HCT116 (cell line): ENCODE measurements around the gene PNPLA8. TPM values are rescaled to one million over a fixed set of nuclear protein-coding genes. Genes with fewer than 3 reads are reported as not detected.

Experiments
- ATAC-seq: fragments of 200-7000 bp; cut with Tn5 transposase; 2 replicates; pipeline ENCODE4 v1.9.1; 2020; ENCODE audit warnings: mild to moderate bottlenecking, moderate library complexity
- BruUV-seq: library from RNA; stranded (reverse); fragments of 400-500 nt; replicated peaks from 2 replicates; lab custom pipeline; 2021; lab: Mats Ljungman, UMichigan
- CTCF ChIA-PET: fragments of 300-600 bp; sonication (Branson Sonifier 250); formaldehyde crosslinking; loops from one replicate; lab custom pipeline; 2021; ENCODE audit warnings: antibody characterized with exemption; lab: Charles Lee
- POLR2A ChIA-PET: fragments of 300-600, 350-600 bp; sonication (Branson Sonifier 250); formaldehyde crosslinking; loops from one replicate; lab custom pipeline; 2021; ENCODE audit warnings: antibody characterized with exemption; lab: Charles Lee
- RAD21 ChIA-PET, 2 experiments: fragments of 300-600 bp; sonication (Branson Sonifier 250); formaldehyde crosslinking; loops; one replicate each; lab custom pipeline; 2023; ENCODE audit warnings: low total read pairs in 2 of 2; ENCODE audit not compliant: uncharacterized antibody in 2 of 2, unreplicated experiment in 2 of 2, low non-redundant PET in 1 of 2; lab: Charles Lee
- DNase-seq: peaks from one replicate; pipeline ENCODE4 v3.0.0-alpha.2; 2010; ENCODE audit warnings: low read depth, low spot score
- H2AFZ ChIP-seq: fragments of 200-600 bp; shearing (Covaris generic), sonication (generic); 2 replicates; pipeline ENCODE4 v1.6.1; 2017; ENCODE audit warnings: low read depth, mixed run types, mixed read lengths, antibody characterized with exemption, low read length; ENCODE audit not compliant: poor library complexity, severe bottlenecking
- H3K27ac ChIP-seq: 2 replicates; pipeline ENCODE4 v1.5.1; 2012; ENCODE audit warnings: low read depth, low read length
- H3K27me3 ChIP-seq: fragments of 200-600 bp; sonication (generic); 2 replicates; pipeline ENCODE4 v1.6.1; 2016; ENCODE audit warnings: mixed run types, low read length, mixed read lengths; ENCODE audit not compliant: insufficient read depth
- H3K36me3 ChIP-seq, 2 experiments: fragments of 200-500 bp in 1 of 2; fragments of 200-600 bp in 1 of 2; sonication (Bioruptor generic) in 1 of 2; sonication (generic) in 1 of 2; 2 replicates each; pipeline versions ENCODE4 v1.5.1 to v1.6.1; 2014 to 2016; ENCODE audit warnings: low read length in 2 of 2, inconsistent platforms in 1 of 2, mixed read lengths in 1 of 2, mixed run types in 1 of 2; ENCODE audit not compliant: insufficient read depth in 2 of 2, control insufficient read depth in 1 of 2
- H3K4me1 ChIP-seq, 2 experiments: fragments of 200-600 bp in 1 of 2; sonication (generic) in 1 of 2; 2 replicates each; pipeline versions ENCODE4 v1.5.1 to v1.6.1; 2012 to 2017; ENCODE audit warnings: low read length in 2 of 2, inconsistent platforms in 1 of 2, mild to moderate bottlenecking in 1 of 2, mixed read lengths in 1 of 2, mixed run types in 1 of 2, moderate library complexity in 1 of 2; ENCODE audit not compliant: insufficient read depth in 2 of 2, control insufficient read depth in 1 of 2
- H3K4me2 ChIP-seq: fragments of 200-600 bp; sonication (generic); 2 replicates; pipeline ENCODE4 v1.6.1; 2017; ENCODE audit warnings: mixed run types, low read length, mixed read lengths
- H3K4me3 ChIP-seq, 2 experiments: fragments of 200-600 bp in 1 of 2; sonication (generic) in 1 of 2; replicated peaks in 1 of 2; 2 replicates each; pipeline ENCODE4 v1.5.1; 2011 to 2016; ENCODE audit warnings: low read length in 2 of 2, control low read depth in 1 of 2, low read depth in 1 of 2, mild to moderate bottlenecking in 1 of 2, mixed read lengths in 1 of 2, mixed run types in 1 of 2
- H3K79me2 ChIP-seq: fragments of 200-600 bp; sonication (generic); 2 replicates; pipeline ENCODE4 v1.6.1; 2017; ENCODE audit warnings: mild to moderate bottlenecking, mixed run types, low read length, moderate library complexity, mixed read lengths; ENCODE audit not compliant: insufficient read depth
- H3K9ac ChIP-seq: fragments of 200-600 bp; sonication (generic); 2 replicates; pipeline ENCODE4 v1.6.1; 2016; ENCODE audit warnings: low read length, mixed read lengths
- H3K9me2 ChIP-seq: fragments of 200-600 bp; sonication (generic), shearing (Covaris generic); 2 replicates; pipeline ENCODE4 v1.6.1; 2017; ENCODE audit warnings: mixed run types, mild to moderate bottlenecking, moderate library complexity; ENCODE audit not compliant: insufficient read depth
- H3K9me3 ChIP-seq, 2 experiments: fragments of 200-500 bp in 1 of 2; fragments of 200-600 bp in 1 of 2; sonication (Bioruptor generic) in 1 of 2; sonication (generic) in 1 of 2; 2 replicates each; pipeline ENCODE4 v1.6.1; 2014 to 2017; ENCODE audit warnings: low read length in 2 of 2, mixed read lengths in 2 of 2, inconsistent platforms in 1 of 2, low read depth in 1 of 2, mild to moderate bottlenecking in 1 of 2, mixed run types in 1 of 2, moderate library complexity in 1 of 2; ENCODE audit not compliant: control insufficient read depth in 1 of 2, insufficient read depth in 1 of 2
- H4K20me1 ChIP-seq: fragments of 200-600 bp; sonication (generic), shearing (Covaris generic); 2 replicates; pipeline ENCODE4 v1.6.1; 2017; ENCODE audit warnings: mixed run types, mild to moderate bottlenecking, moderate library complexity; ENCODE audit not compliant: insufficient read depth
- CEBPB ChIP-seq: IDR thresholded peaks from 2 replicates; pipeline ENCODE4 v1.6.1; 2012; ENCODE audit warnings: low read depth
- CTCF ChIP-seq, 3 experiments: fragments of 200-600 bp in 1 of 3; sonication (generic) in 1 of 3; IDR thresholded peaks in 2 of 3; conservative IDR thresholded peaks in 1 of 3; 2 replicates each; pipeline ENCODE4 v1.5.1; 2012 to 2017; ENCODE audit warnings: low read depth in 2 of 3, low read length in 2 of 3, antibody characterized with exemption in 1 of 3, borderline replicate concordance in 1 of 3, control low read depth in 1 of 3, mild to moderate bottlenecking in 1 of 3, mixed read lengths in 1 of 3, mixed run types in 1 of 3, moderate library complexity in 1 of 3; ENCODE audit not compliant: insufficient read depth in 1 of 3
- EGR1 ChIP-seq: IDR thresholded peaks from 2 replicates; pipeline ENCODE4 v1.6.1; 2012; ENCODE audit warnings: low read depth
- ELF1 ChIP-seq: IDR thresholded peaks from 2 replicates; pipeline ENCODE4 v1.6.1; 2012; ENCODE audit warnings: low read depth, borderline replicate concordance
- EZH2 ChIP-seq: fragments of 200-600 bp; sonication (generic); IDR thresholded peaks from 2 replicates; pipeline ENCODE4 v1.6.1; 2017; ENCODE audit warnings: antibody characterized with exemption, mixed run types
- FOSL1 ChIP-seq: IDR thresholded peaks from 2 replicates; pipeline ENCODE4 v1.6.1; 2012; ENCODE audit warnings: low read depth
- POLR2A ChIP-seq: IDR thresholded peaks from 2 replicates; pipeline ENCODE4 v1.7.0; 2011; ENCODE audit warnings: borderline replicate concordance; ENCODE audit not compliant: insufficient read depth, insufficient read length; ENCODE audit errors: extremely low read depth
- POLR2AphosphoS5 ChIP-seq: IDR thresholded peaks from 2 replicates; pipeline ENCODE4 v1.6.1; 2011; ENCODE audit warnings: mild to moderate bottlenecking, low read depth, low read length, moderate library complexity
- REST ChIP-seq: IDR thresholded peaks from 2 replicates; pipeline ENCODE4 v1.6.1; 2012; ENCODE audit warnings: low read depth
- SIN3A ChIP-seq: IDR thresholded peaks from 2 replicates; pipeline ENCODE4 v1.6.1; 2012; ENCODE audit warnings: low read depth
- SP1 ChIP-seq: IDR thresholded peaks from 2 replicates; pipeline ENCODE4 v1.6.1; 2012; ENCODE audit warnings: low read depth
- SRF ChIP-seq: IDR thresholded peaks from 2 replicates; pipeline ENCODE4 v1.6.1; 2012; ENCODE audit warnings: low read depth
- TCF7L2 ChIP-seq: IDR thresholded peaks from 2 replicates; pipeline ENCODE4 v1.7.0; 2011; ENCODE audit warnings: borderline replicate concordance, inconsistent platforms; ENCODE audit not compliant: insufficient read depth, insufficient read length; ENCODE audit errors: extremely low read depth
- ZFX ChIP-seq: fragments of 450-650 bp; IDR thresholded peaks from 2 replicates; pipeline ENCODE4 v1.6.1; 2017
- intact Hi-C: fragments of 100-400 bp; cut with micrococcal nuclease; formaldehyde crosslinking; loops from 2 replicates; pipeline ENCODE4 v1.10.0; 2022
- total RNA-seq: library from RNA; stranded (reverse); gene quantifications from one replicate; pipeline ENCODE4 v1.2.1, GENCODE V29; 2021; ENCODE audit not compliant: unreplicated experiment

PNPLA8 gene
- total RNA-seq, 1 experiment from 2014 or later: 12.9 TPM

- TF ChIP-seq REST (no peak), EZH2 (no peak), POLR2A (no peak), SRF (no peak), ELF1 (no peak)
Observed at GRCh38 chr7:108434010-108434409, 91.9 kb downstream of the PNPLA8 start (continued).

GRCh38 chr7:108431099-108431498 is 94.8 kb downstream of the PNPLA8 start:
- H3K4me1 ChIP-seq: no peaks in the 10 kb centered on the region

More at GRCh38 chr7:108431099-108431498, 94.8 kb downstream of the PNPLA8 start:
- no peaks in the 10 kb centered on the region for H3K79me2 ChIP-seq
- H4K20me1 ChIP-seq: no peaks in the 10 kb centered on the region
- H3K4me3 ChIP-seq: no peak overlapping the region
- no peaks in the 10 kb centered on the region for H3K36me3 ChIP-seq
- CTCF ChIA-PET: no interaction called here
- H3K27me3 ChIP-seq: no peaks in the 10 kb centered on the region
- DNase-seq: no peak
- H3K9ac ChIP-seq: no peak overlapping the region
- no TSS peak for BruUV-seq
- TF ChIP-seq REST: no peak
- no peak for TF ChIP-seq EZH2
- no peak for TF ChIP-seq POLR2A
- no peak for TF ChIP-seq ZFX
- TF ChIP-seq EGR1: no peak
- TF ChIP-seq CEBPB: no peak
- no peak for TF ChIP-seq POLR2AphosphoS5
- no peak for TF ChIP-seq FOSL1
- no peak for TF ChIP-seq SIN3A
- no peak for TF ChIP-seq CTCF (IDR thresholded peaks at IDR 0.05 in 2 of 3, conservative IDR thresholded peaks at IDR 0.05 in 1 of 3; ENCODE audit: borderline replicate concordance in 1 of 3, insufficient read depth in 1 of 3, low read depth in 2 of 3, low read length in 2 of 3)
- no peak for TF ChIP-seq SP1
- no peak for TF ChIP-seq TCF7L2
- TF ChIP-seq, all 23 proteins: peak for 0
- intact Hi-C loops: no loop called here
- POLR2A ChIA-PET: no interaction called here
- no peaks in the 10 kb centered on the region for H3K9me3 ChIP-seq
- no peaks in the 10 kb centered on the region for H3K9me2 ChIP-seq
- H3K27ac ChIP-seq: no peak overlapping the region
- H3K4me2 ChIP-seq: no peak overlapping the region
- no peak for ATAC-seq
- RAD21 ChIA-PET: no interaction called here
- H2AFZ ChIP-seq: no peak overlapping the region
